HepG2 (cell line): ENCODE results near the gene MTA1. TPM values are rescaled to one million over a fixed set of nuclear protein-coding genes. Genes with fewer than 3 reads are reported as not detected.
A peak's percentile ranks its signal among the peaks of the same experiment; 100 is the strongest.

Experiments used
- BCLAF1 ChIP-seq: fragments of 450-650 bp; IDR thresholded peaks from 2 replicates; pipeline ENCODE4 v1.6.1; 2017; ENCODE audit warnings: mild to moderate bottlenecking
- SNAI1 ChIP-seq: sonication (generic); formaldehyde crosslinking; IDR thresholded peaks from 2 replicates; pipeline ENCODE4 v1.5.0; 2020; ENCODE audit warnings: mild to moderate bottlenecking, missing genetic modification reagents, borderline replicate concordance
- ZNF607 ChIP-seq: sonication (generic); formaldehyde crosslinking; IDR thresholded peaks from 2 replicates; pipeline ENCODE4 v1.5.1; 2020; ENCODE audit warnings: missing genetic modification reagents, mild to moderate bottlenecking, borderline replicate concordance
- polyA plus RNA-seq, 8 experiments: library from polyadenylated mRNA; depleted of rRNA in 3 of 8; stranded (reverse) in 7 of 8; unstranded in 1 of 8; fragments of >200 nt; fragmentation: Illumina TruSeq in 4 of 8; extraction: Trizol in 4 of 8; gene quantifications; 2 replicates each; pipeline versions ENCODE4 v1.2.1 to v1.2.3, GENCODE V29; 2011 to 2016; ENCODE audit warnings: low read depth in 4 of 8, missing spikeins in 1 of 8, mixed read lengths in 1 of 8; ENCODE audit not compliant: insufficient read depth in 1 of 8
- total RNA-seq, 5 experiments: library from RNA; depleted of rRNA; stranded (reverse); fragments of >200 nt; fragmentation: Illumina TruSeq; extraction: Trizol; gene quantifications; 2 replicates each; pipeline ENCODE4 v1.2.3, GENCODE V29; 2016; ENCODE audit warnings: low read depth in 1 of 5
- TF ChIP-seq, protein P1 (sequence below): IDR thresholded peaks from 2 replicates; pipeline ENCODE4 v1.6.1; 2018; ENCODE audit warnings: missing genetic modification reagents, mild to moderate bottlenecking, missing compliant biosample characterization
- TF ChIP-seq, protein P2 (sequence below): sonication (generic); formaldehyde crosslinking; IDR thresholded peaks from 2 replicates; pipeline ENCODE4 v1.4.0; 2020; ENCODE audit warnings: missing genetic modification reagents

MTA1 gene
- total and polyA plus RNA-seq, 2 of the 13 experiments (the other 11 are each of a cell fraction or from before 2014, with no cell fraction given), result 35.2 to 85.8 TPM

DNA sequence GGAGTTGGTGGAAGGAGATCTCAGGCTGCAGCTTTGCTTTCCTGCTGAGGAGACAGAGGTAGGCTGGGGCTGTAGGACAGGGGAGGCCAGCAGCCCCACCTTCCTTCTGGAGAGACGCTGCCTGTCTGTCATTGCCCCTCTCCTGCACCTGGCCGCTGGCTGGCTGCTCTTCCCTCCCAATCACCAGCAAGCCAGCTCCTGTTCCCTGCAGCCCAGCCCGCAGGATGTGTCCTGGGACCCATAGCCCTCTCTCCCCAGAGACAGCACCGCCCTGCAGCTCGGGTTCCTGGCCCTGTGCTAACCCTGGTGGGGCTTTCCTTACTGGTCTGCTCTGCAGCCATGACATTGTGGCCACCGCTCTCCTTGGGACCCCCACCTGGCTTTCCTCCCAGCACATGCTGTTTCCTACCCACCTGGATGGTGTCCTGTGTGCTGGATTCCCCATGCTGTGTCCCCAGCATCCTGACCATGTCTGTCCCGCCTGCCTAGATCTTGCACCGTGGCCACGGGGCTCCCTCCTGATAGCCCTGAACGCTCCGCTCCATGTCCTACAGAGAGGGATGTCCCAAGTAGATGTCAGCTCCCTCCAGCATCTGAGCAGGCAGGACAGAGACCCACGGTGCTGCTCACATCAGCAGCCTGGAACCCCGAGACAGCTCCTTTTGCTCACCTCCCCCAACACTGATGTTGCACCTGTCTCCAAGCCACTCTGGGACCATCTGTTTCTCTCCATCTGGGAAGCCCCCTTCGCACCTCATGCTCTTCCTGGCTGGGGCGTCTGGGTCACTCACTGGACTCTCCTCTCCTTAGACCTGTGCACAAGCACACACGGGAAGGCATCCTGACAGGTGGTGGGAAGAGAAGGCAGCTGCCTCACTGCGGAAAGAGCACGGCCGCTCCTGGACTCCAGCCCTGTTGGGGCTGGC, 1.1 kb upstream of the MTA1 start (continued):
- TF ChIP-seq BCLAF1 (no peak), SNAI1 (peak; percentile 53; the same call in 1 of the 2 replicates), ZNF607 (CRISPR knock-in tag) (0 out of 2 replicates have a peak, but pooled peaks have one; percentile 13)
- TF ChIP-seq, protein P1, sequence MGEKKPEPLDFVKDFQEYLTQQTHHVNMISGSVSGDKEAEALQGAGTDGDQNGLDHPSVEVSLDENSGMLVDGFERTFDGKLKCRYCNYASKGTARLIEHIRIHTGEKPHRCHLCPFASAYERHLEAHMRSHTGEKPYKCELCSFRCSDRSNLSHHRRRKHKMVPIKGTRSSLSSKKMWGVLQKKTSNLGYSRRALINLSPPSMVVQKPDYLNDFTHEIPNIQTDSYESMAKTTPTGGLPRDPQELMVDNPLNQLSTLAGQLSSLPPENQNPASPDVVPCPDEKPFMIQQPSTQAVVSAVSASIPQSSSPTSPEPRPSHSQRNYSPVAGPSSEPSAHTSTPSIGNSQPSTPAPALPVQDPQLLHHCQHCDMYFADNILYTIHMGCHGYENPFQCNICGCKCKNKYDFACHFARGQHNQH (CRISPR knock-in tag), result no peak
- TF ChIP-seq, protein P2, sequence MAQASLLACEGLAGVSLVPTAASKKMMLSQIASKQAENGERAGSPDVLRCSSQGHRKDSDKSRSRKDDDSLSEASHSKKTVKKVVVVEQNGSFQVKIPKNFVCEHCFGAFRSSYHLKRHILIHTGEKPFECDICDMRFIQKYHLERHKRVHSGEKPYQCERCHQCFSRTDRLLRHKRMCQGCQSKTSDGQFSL (CRISPR knock-in tag), result no peak
